LNCaP clone FGC (cell line): Measurements from ENCODE around the gene NEK8.
"Not testable (repeated sequence)": the region's sequence is repeated elsewhere in the genome, so short reads cannot be mapped to it uniquely, and the experiment has no call there.

ENCODE experiments used
- DNase-seq: peaks from one replicate; pipeline ENCODE4 v3.0.0-alpha.2; 2011; ENCODE audit warnings: low read depth
- H3K4me3 ChIP-seq: 2 replicates; pipeline ENCODE4 v1.5.1; 2011; ENCODE audit warnings: mild to moderate bottlenecking, low read depth, low read length, control low read depth
- CTCF ChIP-seq: IDR thresholded peaks from 2 replicates; pipeline ENCODE4 v1.5.1; 2012; ENCODE audit warnings: mild to moderate bottlenecking; ENCODE audit not compliant: control insufficient read depth, insufficient read depth; ENCODE audit errors: extremely low read depth

NEK8 gene

GRCh38 chr17:28726226-28726626 is 2.4 kb upstream of the NEK8 start, which contains the start of gene TLCD1:
TSS of gene TLCD1 (minus strand) at chr17:28726233. CDS start at chr17:28726097, 136 bp downstream.
- no peak for DNase-seq
- TF ChIP-seq CTCF: no peak
- H3K4me3 ChIP-seq: peak within 1 kb of the TSS; percentile 81

GRCh38 chr17:28726627-28727491 is 1.7 kb upstream of the NEK8 start:
- DNase-seq: peak; percentile 79
- peak; percentile 100 for TF ChIP-seq CTCF
- peak overlapping the region; percentile 81 for H3K4me3 ChIP-seq

GRCh38 chr17:28729950-28730330 is 1.4 kb downstream of the NEK8 start:
- no peak for TF ChIP-seq CTCF
- no peak overlapping the region for H3K4me3 ChIP-seq
- DNase-seq: no peak

DNA sequence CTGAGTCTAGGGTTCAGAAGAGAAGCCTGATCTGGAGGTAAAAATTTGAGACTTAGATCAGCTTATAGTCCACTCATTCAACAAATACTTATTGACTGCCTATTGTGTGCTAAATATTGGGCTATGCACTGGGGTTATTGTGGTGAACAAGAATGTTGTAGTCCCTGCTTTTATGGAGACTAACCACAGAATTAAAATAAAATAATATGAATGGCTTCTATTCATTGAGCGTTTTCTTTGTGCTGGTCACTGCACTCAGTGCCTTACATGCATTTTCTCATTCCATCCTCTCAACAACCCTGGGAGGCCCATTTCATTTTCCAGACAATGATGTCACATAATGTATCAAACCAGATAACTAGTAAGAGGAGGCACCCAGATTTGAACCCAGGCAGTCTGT is 4.8 kb downstream of the NEK8 start:
- H3K4me3 ChIP-seq: no peak overlapping the region
- DNase-seq: no peak
- no peak for TF ChIP-seq CTCF

DNA sequence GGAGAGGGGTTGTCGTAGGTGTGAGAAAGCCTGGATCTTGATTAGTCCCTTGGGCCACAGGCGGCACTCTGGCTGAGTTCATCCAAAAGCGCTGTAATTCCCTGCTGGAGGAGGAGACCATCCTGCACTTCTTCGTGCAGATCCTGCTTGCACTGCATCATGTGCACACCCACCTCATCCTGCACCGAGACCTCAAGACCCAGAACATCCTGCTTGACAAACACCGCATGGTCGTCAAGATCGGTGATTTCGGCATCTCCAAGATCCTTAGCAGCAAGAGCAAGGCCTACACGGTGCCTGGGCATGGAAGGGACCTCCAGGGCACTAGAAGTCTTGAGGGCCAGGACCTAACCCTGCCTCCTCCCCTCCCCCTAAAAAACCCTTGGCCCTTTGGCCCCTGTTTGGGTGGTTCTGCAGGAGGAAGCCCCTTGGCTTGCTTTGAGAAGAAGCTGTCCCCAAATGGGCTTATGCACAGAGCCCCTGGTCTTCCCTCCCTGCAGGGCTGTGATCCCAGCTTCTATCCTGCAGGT is 6.2 kb downstream of the NEK8 start:
- H3K4me3 ChIP-seq: no peak overlapping the region
- DNase-seq: no peak
- no peak for TF ChIP-seq CTCF

- no peak for DNase-seq
- no peak for TF ChIP-seq CTCF
- no peak overlapping the region for H3K4me3 ChIP-seq
Observed at GRCh38 chr17:28735242-28735722, 6.7 kb downstream of the NEK8 start.

- DNase-seq, H3K4me3 ChIP-seq: not testable (repeated sequence)
Observed at GRCh38 chr17:28735913-28736769, 7.6 kb downstream of the NEK8 start.
